ENCODE data around the gene AKAP3. TPM values are rescaled to one million over a fixed set of nuclear protein-coding genes. Genes with fewer than 3 reads are reported as not detected.

Gene AKAP3
- 0.49 TPM for polyA plus RNA-seq (2013, experiment 1 of 2; ENCODE audit: insufficient read length)
- 0.27 TPM for polyA plus RNA-seq (2013, experiment 2 of 2; ENCODE audit: insufficient read length)

DNA sequence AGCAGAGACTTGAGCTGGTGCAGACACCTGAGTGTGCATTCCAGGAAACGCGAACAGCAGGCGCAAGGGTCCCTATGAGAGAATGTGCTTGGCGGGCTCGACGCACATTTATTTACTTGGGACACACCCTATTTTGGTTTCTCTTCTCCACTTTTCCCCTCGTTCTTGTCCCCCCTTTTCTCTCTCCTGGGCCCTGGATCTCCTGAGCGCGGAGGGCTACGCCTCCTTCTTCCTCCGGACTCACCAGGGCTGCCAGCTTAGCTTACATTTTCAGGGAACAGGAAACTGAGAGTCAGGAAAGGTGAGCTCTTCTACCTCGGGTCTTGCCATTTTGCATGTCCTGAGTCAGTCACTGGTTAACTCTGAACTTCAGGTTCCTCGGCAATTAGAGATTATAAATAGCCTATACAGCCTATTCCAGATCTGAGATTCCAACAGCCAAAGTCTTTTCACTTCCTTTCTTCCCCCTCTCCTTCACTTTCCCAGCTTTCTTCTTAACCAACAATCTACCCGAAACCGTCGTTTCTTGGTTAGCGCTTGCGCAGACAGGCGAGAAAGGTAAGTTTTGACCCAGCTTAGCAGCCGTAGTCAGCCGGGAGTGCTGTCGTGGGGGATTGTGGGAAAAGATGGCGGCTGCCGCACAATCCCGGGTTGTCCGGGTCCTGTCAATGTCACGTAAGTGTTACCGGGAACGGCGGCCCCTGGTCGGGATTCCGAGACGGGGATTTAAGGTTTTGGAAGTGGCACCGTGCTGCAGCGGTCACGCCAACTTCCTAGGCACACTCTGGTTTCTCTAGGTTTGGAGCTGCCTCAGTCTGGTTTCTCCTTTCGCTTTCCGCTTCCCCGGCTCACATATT is at the start of gene AKAP3, which contains the start of gene NDUFA9:
AKAP3 (minus strand) TSS at position 551 of the 857 bp plus-strand sequence. CDS start 10,855 bp downstream, outside the sequence.
NDUFA9 (plus strand) TSS at position 614 of the 857 bp plus-strand sequence; CDS start at position 627, 13 bp downstream.
- peak; percentile 81 for DNase-seq

- no peak for DNase-seq
These were observed 41.9 kb upstream of the AKAP3 start for GRCh38 chr12:4690760-4691159.

- DNase-seq, result no peak
These were observed 36.5 kb upstream of the AKAP3 start for GRCh38 chr12:4685317-4685716.

GRCh38 chr12:4681732-4682131 is 32.9 kb upstream of the AKAP3 start:
- DNase-seq, result no peak

- no peak for DNase-seq
These were observed 30.9 kb upstream of the AKAP3 start for GRCh38 chr12:4679711-4680110.

GRCh38 chr12:4665236-4665635 is 16.4 kb upstream of the AKAP3 start:
- peak; percentile 19 for DNase-seq

DNA sequence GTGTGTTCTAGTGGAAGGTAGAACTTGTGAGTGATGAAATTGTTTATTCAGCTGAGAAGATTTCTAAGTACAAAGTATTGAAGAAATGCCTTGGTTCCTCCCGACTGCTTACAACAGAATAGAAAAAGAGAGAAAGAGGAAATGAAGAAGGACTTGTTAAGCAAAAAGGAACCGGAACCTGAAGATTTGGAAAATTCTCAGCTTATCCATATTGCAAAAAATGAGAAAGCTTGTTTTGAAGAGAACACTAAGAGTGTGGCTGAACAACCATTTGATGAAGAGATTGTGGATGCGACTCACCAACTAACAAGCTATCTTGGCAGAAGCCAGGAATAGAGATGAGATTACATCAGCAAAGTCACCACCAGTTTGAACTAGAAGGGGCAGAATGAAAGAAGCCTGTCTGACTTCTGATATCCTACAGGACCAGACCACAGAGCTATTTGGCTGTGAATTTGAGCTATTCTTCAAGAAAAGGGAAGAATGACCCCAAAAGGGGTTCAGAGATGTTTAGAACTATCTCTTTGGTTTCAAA is 15.2 kb upstream of the AKAP3 start:
- peak; percentile 92 for DNase-seq

GRCh38 chr12:4653691-4654090 is 4.8 kb upstream of the AKAP3 start:
- DNase-seq, result no peak

DNA sequence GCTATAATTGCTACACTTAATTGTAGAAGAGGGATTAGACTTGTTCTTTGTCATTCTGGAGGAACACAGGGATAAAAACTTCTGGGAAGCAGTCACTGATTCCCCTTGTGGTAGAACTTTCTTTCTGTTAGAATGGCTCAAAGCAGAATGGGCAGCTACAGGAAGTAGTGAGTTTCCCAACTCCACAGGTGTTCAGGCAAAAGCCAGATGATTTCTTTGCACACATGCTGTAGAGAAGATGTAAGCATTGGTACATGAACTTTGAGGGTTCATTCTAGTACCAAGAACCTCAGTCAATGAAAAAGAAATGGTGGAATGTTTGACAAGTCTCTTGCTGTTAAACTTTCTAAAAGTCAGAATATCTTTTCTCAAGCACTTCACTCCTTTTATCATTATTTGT is 4.4 kb upstream of the AKAP3 start:
- no peak for DNase-seq

DNA sequence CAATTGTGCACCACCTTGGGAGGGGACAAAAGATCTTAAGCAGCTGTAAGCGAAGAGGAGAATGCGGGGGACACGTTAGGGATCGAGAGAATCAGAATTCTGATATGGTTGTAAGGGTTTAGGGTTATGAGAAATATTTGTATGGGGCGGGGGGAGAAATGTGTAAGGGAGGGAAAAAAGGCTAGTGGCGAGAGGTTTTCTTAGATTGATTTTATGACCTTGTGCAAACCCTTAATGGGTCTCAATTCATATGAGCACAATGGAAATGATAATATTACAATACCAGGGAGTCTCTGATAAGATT is 459 bp upstream of the AKAP3 start:
- DNase-seq, result no peak

GRCh38 chr12:4648104-4648500 is 749 bp downstream of the AKAP3 start:
- DNase-seq, result no peak

DNA sequence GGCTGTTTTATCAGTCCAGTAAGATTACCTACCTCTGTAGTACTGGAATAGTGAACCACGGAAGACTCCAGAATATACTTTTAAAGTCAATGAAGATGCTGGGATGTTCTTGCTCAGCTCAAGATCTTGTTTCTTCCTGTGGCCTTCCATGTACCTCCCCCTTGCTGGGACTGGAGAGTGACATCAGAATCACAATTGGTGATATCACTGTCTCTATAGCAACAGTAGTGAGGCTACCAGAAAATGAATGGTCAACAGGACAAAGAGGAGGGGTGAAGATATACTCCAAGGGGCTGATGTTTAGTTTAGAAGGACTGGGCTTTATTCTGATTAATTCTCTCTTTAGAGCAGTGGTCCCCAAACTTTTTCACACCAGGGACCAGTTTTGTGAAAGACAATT is 3.8 kb downstream of the AKAP3 start:
- no peak for DNase-seq

DNA sequence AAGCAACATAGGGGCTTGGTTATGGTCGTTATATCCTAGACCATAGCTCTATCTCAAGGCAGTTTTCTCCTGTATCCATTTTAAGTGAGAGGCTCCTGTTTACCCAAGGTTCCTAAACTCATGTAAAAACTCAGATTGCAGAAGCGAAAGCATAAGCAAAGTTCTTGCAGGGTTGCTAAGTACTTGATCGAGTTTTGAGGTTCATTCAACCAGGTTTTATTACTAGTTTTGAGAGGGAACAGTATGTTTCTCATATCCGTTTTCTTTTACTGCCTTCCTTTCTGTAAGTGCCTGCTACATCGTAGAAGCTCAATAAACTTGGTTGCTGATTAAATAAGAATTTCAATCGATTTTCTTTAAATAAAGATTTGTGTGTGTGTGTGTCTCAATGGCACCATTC is 5.1 kb downstream of the AKAP3 start:
- no peak for DNase-seq

- DNase-seq, result no peak
These were observed 18.6 kb downstream of the AKAP3 start for GRCh38 chr12:4630262-4630661.

DNA sequence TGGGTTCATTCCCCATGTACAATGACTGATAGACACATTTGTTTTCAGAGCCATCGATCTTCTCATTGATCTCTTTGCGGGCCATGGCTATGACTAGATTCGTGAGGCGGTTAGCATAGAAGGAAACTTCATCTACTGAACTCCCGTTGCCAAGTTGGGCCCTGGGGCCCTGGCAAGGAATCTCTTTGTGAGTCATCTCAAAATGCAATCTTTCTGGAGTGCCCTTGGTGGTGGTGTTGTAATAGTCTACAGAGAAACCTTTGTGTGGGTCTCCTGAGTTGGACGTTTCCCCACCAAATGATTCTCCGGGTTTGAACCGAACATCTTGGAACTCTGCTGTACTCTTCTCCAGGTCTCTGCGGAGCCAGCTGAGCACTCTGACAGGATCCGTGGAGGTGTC is 20.4 kb downstream of the AKAP3 start:
- DNase-seq, result no peak

DNA sequence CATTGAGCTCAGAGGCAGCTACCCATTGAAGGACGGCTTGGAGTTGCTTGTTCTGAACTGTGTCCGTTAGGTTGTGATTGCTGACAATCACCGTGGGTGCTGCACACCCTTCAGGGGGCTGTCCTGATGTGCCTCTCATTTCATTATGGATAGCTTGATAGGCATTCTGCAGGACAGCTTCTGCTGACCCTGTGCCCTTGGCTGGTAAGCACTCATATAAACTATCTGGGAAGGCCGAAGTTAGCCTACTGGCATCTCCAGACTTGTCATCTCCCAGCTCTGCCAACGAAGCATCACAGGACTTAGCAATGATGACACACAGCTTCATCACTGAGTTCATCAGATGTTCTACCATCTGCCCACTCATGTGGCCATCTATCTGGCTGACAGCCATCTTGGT is 22.3 kb downstream of the AKAP3 start:
- DNase-seq, result no peak

DNA sequence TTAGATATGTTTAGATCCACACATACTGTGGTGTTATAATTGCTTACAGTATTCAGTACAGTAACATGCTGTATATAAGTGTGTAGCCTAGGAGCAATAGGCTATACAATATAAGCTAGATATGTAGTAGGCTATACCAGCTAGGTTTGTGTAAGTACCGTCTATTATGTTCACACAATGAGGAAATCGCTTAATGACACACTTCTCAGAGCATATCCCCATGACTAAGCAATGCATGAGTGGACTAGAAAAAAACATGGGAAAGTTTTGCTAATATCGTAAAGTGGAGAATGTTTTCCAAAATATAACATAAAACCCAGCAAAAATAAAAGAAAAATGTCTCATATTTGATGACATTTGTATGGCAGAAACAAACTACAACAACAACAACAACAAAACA is 27.3 kb downstream of the AKAP3 start:
- DNase-seq, result no peak

- no peak for DNase-seq
These were observed 33.2 kb downstream of the AKAP3 start for GRCh38 chr12:4615667-4616066.

- DNase-seq, result no peak
These were observed 38.4 kb downstream of the AKAP3 start for GRCh38 chr12:4610481-4610880.

DNA sequence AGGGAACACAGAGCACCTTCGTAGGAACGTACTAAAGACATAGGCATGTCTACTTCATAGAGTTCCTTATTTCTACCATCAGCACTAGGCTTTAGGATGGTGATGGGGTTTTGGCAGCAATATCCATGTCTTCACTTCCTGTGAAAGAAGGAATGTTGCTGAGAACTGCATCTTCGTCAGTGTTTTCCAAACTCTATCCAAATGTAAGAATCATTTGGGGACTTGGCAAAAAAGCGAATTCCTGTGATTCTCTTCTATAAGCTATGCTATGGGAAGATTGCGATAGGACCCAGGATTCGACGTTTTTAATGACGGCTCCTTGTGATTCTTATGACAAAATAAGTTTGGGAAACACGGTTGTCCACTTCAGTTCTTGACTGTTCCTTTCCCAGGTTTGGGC is 39.8 kb downstream of the AKAP3 start:
- no peak for DNase-seq

DNA sequence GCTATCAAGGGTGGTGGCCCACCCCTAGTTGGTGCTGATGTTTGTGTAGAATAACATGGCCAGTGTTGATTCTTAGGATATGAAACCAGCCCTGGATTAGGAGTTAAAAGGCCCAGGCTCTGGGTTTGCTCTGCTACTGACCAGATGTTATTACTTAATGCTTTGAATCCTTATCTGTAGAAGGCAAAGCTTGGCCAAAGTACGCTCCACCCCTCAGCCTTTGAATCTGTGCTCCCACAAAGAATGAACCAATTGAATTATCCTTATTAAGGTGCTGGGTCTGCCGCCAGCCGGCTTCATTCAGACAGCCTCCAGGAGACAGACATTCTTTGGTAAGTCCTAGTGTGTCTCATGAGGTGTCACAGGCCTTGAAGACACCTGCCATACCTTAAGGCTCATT is 41.8 kb downstream of the AKAP3 start:
- DNase-seq, result no peak

- DNase-seq, result peak; percentile 88
These were observed 44.1 kb downstream of the AKAP3 start for GRCh38 chr12:4604684-4605193.

GRCh38 chr12:4603946-4604345 is 44.9 kb downstream of the AKAP3 start:
- no peak for DNase-seq

DNA sequence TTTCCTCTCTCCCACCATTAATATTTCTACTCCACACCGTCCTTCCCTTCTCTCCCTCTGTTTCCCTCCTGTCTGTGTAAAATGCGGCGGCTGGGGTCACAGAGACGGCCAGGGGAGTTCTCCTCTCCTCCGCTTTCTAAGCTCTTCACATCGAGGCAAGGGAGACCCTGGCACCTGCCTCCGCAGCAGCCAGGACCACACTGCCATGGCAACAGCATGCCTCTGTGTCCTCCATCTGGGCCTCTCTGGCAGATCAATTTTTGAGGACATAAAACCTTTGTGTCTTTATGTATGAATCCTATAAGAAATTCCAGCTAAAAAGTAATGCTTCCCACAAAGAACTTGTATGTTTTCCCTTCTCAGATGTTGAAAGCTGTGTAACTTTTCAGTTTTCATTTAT is 45.4 kb downstream of the AKAP3 start:
- no peak for DNase-seq
